PFSK-1 (cell line): ENCODE measurements around the gene CDYL.

Source experiments
- POLR2AphosphoS5 ChIP-seq: IDR thresholded peaks from 2 replicates; pipeline ENCODE4 v1.6.1; 2012; ENCODE audit warnings: low read depth, mild to moderate bottlenecking, control low read depth, low read length, moderate library complexity
- SIN3A ChIP-seq: IDR thresholded peaks from 2 replicates; pipeline ENCODE4 v1.6.1; 2012; ENCODE audit warnings: mild to moderate bottlenecking, low read length, moderate library complexity, borderline replicate concordance; ENCODE audit not compliant: insufficient read depth

DNA sequence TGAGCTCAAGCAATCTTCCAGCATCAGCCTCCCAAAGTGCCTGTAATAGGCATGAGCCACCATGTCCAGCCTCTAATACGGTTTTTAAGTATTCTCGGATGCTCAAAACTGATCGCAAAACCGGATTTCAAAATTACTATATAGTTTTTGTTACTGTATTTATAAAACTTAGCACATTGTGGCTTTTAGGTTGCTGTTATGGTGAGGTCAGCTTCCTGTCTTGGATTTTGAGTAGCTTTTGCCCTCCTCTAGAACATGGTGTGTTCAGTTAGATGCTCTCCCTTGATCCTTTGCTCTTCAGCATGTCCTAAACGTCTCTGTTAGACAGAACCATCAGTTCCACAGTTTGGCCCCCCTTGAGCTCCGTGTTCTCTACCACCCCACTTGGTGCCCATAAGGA is 131.4 kb downstream of the CDYL start:
- no peak for TF ChIP-seq SIN3A
- TF ChIP-seq POLR2AphosphoS5, result no peak
